Breast epithelium (tissue), 3 donors: ENCODE data around the gene RNU1-3.
"Not testable (repeated sequence)": the region's sequence is repeated elsewhere in the genome, so short reads cannot be mapped to it uniquely, and the experiment has no call there.

ENCODE experiments used
- POLR2A ChIP-seq: fragments of 450-650 bp; IDR thresholded peaks from one replicate; pipeline ENCODE4 v1.6.1; 2016; ENCODE audit warnings: antibody characterized with exemption, mild to moderate bottlenecking, moderate library complexity
- POLR2AphosphoS5 ChIP-seq, 3 donors: sonication (generic); formaldehyde crosslinking; IDR thresholded peaks; one replicate each; pipeline ENCODE4 v1.6.1; 2017; ENCODE audit warnings: antibody characterized with exemption in 3 of 3
- TF ChIP-seq, protein P1 (sequence below), 3 donors: fragments of 450-650 bp; IDR thresholded peaks; one replicate each; pipeline ENCODE4 v1.5.1; 2016 to 2017; ENCODE audit warnings: antibody characterized with exemption in 3 of 3, mild to moderate bottlenecking in 3 of 3, moderate library complexity in 3 of 3

DNA sequence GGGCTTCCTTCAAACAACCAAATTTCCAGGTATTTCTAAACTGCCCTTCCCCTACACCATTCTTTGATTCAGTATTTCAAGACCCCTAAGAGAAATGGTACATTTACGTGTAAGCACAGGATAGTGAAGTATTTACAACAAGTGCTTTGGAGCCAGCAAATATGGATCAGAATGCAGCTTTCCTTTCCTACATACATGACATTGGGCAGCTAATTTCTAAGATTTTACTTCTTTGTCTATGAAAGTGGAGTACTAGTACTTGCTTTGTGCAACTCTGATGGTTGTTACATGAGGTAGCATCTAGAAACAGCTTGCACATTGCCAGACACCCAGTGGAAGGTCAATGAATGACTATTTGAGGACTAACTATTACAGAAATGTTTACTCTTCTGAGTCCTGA is 15.2 kb downstream of the RNU1-3 start:
- TF ChIP-seq, protein P1, sequence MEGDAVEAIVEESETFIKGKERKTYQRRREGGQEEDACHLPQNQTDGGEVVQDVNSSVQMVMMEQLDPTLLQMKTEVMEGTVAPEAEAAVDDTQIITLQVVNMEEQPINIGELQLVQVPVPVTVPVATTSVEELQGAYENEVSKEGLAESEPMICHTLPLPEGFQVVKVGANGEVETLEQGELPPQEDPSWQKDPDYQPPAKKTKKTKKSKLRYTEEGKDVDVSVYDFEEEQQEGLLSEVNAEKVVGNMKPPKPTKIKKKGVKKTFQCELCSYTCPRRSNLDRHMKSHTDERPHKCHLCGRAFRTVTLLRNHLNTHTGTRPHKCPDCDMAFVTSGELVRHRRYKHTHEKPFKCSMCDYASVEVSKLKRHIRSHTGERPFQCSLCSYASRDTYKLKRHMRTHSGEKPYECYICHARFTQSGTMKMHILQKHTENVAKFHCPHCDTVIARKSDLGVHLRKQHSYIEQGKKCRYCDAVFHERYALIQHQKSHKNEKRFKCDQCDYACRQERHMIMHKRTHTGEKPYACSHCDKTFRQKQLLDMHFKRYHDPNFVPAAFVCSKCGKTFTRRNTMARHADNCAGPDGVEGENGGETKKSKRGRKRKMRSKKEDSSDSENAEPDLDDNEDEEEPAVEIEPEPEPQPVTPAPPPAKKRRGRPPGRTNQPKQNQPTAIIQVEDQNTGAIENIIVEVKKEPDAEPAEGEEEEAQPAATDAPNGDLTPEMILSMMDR (IDR thresholded peaks at IDR 0.05): not testable (repeated sequence)
- TF ChIP-seq POLR2A; POLR2AphosphoS5 (IDR thresholded peaks at IDR 0.05): not testable (repeated sequence)
